Fibroblast of pulmonary artery (primary cell): ENCODE data around the gene NAP1L1.

Experiments used
- DNase-seq: peaks from one replicate; pipeline ENCODE4 v3.0.0-alpha.2; 2010; ENCODE audit warnings: low read depth
- H3K4me3 ChIP-seq: replicated peaks from 2 replicates; pipeline ENCODE4 v1.5.1; 2011; ENCODE audit warnings: low read depth, mild to moderate bottlenecking, control low read depth, low read length, moderate library complexity
- CTCF ChIP-seq: IDR thresholded peaks from 2 replicates; pipeline ENCODE4 v1.5.1; 2011; ENCODE audit warnings: mild to moderate bottlenecking, control low read depth, low read length, inconsistent platforms; ENCODE audit errors: missing control alignments

NAP1L1 gene

GRCh38 chr12:76033081-76034011 lies 51.1 kb downstream of the NAP1L1 start:
- peak overlapping the region; percentile 94 for H3K4me3 ChIP-seq
- peak; percentile 64 for DNase-seq

GRCh38 chr12:76032043-76032981 lies 52.2 kb downstream of the NAP1L1 start:
- peak overlapping the region; percentile 94 for H3K4me3 ChIP-seq
- TF ChIP-seq CTCF = no peak
- DNase-seq = peak; percentile 75

More at GRCh38 chr12:76033081-76034011, 51.1 kb downstream of the NAP1L1 start:
- TF ChIP-seq CTCF = no peak

- H3K4me3 ChIP-seq = peak within 1 kb of the TSS; percentile 94
- peak; percentile 98 for DNase-seq
- TF ChIP-seq CTCF = peak; percentile 39
Observed at GRCh38 chr12:76031414-76032042, 53.0 kb downstream of the NAP1L1 start, which contains the start of gene PHLDA1. TSS of gene PHLDA1 (minus strand) at chr12:76031776.

- TF ChIP-seq CTCF = no peak
- H3K4me3 ChIP-seq = peak overlapping the region; percentile 94
- DNase-seq = no peak
Observed at GRCh38 chr12:76031081-76031413, 53.4 kb downstream of the NAP1L1 start.

- peak; percentile 61 for DNase-seq
- no peak for TF ChIP-seq CTCF
- H3K4me3 ChIP-seq = peak overlapping the region; percentile 94
Observed at GRCh38 chr12:76030341-76031080, 54.0 kb downstream of the NAP1L1 start.

- peak overlapping the region; percentile 94 for H3K4me3 ChIP-seq
- no peak for TF ChIP-seq CTCF
- peak; percentile 74 for DNase-seq
Observed at GRCh38 chr12:76029982-76030340, 54.5 kb downstream of the NAP1L1 start.
